Pons (tissue), 1 donor: ENCODE measurements around the gene VAMP7.
"Not testable (repeated sequence)": the region's sequence is repeated elsewhere in the genome, so short reads cannot be mapped to it uniquely, and the experiment has no call there.

Experiments used
- DNase-seq: peaks from one replicate; pipeline ENCODE4 v3.0.0-alpha.2; 2016; ENCODE audit warnings: low spot score

VAMP7 gene

DNA sequence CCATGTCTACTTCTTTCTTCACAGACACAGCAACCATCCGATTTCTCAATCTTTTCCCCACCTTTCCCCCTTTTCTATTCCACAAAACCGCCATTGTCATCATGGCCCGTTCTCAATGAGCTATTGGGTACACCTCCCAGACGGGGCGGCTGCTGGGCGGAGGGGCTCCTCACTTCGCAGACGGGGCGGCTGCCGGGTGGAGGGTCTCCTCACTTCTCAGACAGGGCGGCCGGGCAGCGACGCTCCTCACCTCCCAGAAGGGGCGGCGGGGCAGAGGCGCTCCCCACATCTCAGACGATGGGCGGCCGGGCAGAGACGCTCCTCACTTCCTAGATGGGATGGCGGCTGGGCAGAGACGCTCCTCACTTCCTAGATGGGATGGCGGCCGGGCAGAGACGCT is 26.5 kb downstream of the VAMP7 start:
- DNase-seq, result not testable (repeated sequence)

- no peak for DNase-seq
These were observed 42.1 kb downstream of the VAMP7 start for GRCh38 chrX:155923200-155923599.

DNA sequence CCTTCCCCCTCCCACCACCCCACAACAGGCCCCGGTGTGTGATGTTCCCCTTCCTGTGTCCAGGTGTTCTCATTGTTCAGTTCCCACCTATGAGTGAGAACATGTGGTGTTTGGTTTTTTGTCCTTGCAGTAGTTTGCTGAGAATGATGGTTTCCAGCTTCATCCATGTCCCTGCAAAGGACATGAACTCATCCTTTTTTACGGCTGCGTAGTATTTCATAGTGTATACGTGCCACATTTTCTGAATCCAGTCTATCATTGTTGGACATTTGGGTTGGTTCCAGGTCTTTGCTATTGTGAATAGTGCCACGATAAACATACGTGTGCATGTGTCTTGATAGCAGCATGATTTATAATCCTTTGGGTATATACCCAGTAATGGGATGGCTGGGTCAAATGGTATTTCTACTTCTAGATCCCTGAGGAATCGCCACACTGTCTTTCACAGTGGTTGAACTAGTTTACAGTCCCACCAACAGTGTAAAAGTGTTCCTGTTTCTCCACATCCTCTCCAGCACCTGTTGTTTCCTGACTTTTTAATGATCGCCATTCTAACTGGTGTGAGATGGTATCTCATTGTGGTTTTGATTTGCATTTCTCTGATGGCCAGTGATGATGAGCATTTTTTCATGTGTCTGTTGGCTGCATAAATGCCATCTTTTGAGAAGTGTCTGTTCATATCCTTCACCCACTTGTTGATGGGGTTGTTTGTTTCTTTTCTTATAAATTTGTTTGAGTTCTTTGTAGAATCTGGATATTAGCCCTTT is 49.9 kb downstream of the VAMP7 start:
- DNase-seq, result not testable (repeated sequence)

DNA sequence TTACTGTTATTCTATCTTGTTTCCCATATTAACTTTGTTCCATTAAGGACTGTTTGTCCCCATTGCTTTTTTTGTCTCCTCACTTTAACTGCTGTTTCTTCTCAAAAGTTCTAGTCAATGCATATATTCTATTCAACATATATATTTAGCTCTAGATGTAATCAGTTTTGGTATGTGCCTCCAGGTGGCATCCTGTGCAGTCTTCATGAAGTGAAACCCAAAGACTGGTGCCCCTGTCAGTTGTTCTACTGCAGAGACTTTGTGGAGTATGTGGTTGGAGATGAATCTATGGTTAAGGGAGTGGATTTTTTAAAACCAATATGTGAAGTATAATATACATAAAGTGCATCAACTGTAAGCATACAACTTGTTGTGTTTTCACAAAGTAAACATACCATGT is 57.0 kb downstream of the VAMP7 start:
- no peak for DNase-seq

DNA sequence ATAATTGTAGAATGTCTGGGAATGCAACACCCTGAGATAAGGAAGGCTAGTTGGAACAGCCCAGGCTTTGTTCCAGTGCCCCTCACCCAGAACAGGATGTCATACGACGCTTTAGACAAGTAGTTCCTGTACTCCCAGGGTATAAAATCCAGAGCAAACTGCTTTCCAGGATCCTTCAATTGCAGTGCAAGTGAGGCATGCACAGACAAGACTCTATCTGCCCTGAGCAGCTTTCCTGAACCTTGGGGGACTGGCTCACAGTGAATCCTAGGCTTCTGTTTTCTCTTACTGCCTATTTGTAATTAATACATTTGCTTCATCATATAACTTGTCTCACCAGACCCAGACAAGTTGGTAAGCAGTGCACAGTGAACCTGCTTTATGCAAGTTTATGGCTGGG is 68.0 kb downstream of the VAMP7 start:
- no peak for DNase-seq

DNA sequence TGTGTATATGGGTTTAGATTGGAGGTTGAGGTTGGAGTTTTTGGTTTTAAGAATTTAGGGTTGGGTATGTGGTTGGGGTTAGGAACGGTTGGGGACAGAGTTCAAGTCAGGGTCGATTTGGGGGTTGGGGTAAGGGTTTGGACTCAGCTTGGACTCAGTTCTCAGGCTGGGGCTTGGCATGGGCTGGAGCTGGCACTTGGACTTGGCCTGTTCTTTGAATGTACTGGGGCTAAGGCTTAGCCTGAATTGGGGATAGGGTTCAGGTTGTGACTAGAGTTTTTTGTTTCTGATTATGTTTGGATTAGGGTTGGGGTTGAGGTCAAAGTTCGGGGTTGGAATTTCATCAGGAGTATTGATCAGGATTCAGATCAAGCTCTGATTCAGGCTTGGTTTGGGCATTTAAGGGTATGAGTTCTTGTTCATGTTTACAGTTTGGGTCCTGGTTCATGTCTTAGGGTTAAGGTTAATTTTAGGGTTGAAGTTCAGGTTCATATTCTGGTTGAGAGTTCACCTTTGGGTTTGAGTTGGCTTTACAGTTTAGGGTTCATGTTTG is 70.2 kb downstream of the VAMP7 start:
- no peak for DNase-seq

DNA sequence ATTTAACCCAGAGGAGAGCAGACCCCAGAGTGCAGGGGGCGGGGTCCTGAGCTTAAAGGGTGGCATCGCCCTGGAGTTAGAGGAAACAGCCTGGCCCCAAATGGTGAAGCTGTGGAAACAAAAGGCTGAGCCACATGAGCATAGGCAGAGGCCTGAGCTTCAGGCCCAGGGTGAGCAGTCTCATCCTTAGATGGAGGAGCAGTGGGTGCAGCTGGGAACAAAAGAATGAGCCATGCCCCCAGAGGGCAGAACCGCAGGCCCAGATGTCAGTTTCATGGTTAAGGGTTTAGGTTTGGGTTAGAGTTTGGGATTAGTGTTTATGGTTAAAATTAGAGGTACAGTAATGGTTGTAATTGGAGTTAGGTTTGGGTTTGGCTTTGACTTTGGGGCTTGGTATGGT is 71.9 kb downstream of the VAMP7 start:
- no peak for DNase-seq

- no peak for DNase-seq
These were observed 73.6 kb downstream of the VAMP7 start for GRCh38 chrX:155954793-155955192.

- DNase-seq, result no peak
These were observed 75.0 kb downstream of the VAMP7 start for GRCh38 chrX:155956099-155956498.

DNA sequence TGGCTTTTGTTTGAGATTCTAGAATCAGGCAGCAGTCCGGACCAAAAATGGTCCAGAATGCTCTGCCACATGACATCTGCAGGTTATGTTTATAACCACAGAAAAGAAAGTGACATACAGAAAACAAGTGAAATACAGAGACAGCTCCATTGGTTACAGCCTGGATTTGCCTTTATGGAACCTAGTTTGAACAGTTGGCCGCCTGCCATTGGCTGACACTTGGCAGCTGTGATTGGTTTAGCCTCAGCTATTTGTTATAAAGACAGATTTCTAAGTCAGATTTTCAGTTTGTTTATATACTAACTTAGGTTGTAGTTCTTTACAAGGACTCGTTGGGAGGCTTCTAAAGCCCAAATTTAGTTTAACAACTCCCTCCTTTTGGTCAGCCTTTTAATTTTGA is 75.5 kb downstream of the VAMP7 start:
- no peak for DNase-seq

- no peak for DNase-seq
These were observed 76.7 kb downstream of the VAMP7 start for GRCh38 chrX:155957843-155958242.

GRCh38 chrX:155959018-155959587 is 78.0 kb downstream of the VAMP7 start:
- DNase-seq, result no peak

- no peak for DNase-seq
These were observed 81.8 kb downstream of the VAMP7 start for GRCh38 chrX:155962906-155963305.

DNA sequence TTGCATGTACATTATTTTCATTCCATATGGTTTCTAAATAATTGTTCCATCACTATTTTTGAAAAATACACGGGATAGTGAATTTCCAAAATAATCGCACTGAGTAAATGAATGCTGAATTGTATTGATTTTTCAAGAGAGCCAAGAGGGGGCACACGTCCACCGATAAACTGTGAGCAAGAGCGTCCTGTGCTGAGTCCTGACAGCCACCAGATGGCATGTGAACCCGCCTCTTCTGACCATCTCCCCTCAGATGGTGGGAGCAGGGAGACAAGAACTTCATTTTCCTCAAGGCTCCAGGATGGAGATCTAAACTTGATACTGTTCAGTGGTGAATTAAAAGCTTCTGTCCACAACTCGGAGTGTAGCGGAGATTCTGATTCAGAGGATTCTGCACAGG is 85.7 kb downstream of the VAMP7 start:
- no peak for DNase-seq

DNA sequence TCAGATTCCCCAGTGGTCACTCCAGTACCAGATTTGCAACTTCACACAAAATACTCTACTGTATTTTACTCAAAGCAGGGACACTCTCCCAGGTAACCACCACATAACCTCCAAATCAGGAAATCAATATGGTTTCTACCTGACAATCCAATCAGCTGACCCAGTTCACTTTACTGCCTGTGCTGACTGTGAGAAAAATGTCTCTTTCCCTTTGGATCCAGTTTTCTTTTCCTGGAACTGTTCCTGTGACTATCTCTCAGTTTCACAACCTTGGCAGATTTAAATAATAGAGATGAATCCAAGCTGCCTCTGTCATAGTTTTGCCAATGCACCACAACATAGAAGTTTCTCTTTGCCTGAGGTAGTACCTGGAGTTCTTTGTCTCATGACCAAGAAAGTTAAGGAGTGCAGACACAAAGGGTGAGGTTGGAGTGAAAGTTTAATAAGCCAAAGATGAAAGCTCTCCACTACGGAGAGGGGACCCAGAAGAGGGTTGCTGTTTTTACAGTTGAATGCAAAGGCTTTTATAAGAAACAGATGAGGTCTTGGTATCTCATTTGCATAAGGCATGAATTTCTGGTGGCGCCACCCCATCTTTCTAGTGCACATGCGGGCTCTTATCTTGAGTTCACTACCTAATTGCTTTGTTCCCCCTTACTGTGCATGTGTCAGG is 86.6 kb downstream of the VAMP7 start:
- no peak for DNase-seq

DNA sequence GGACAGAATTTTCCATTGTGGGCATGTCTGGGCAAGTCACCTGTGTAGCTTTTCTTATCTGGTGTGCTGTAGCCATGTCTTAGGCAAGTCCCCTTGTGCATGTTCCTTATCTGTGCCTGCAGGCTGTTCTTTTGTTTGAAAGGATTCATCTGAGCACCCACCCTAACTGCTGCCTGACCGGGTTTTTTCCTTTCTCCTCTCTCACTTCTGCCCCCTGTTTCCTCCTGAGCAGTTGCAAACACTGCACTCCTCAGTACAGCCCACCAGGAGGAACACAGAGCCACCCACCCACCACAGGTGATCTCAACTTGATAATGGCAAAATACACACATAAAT is 87.1 kb downstream of the VAMP7 start:
- DNase-seq, result no peak

DNA sequence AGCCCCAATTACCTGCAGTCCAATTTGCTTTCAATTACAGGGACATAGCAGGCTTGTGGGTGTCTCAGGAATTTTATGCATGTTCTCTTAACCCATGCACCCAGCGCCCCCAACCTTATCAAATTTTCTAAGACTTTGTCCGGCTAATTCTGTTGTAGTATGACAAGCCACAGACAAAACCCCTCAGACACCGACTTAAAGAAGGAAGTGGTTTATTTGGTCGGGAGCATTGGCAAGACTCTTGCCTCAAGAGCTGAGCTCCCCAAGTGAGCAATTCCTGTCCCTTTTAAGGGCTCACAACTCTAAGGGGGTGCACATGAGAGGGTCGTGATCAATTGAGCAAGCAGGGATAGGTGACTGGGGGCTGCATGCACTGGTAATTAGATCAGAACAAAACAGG is 87.6 kb downstream of the VAMP7 start:
- DNase-seq, result no peak

DNA sequence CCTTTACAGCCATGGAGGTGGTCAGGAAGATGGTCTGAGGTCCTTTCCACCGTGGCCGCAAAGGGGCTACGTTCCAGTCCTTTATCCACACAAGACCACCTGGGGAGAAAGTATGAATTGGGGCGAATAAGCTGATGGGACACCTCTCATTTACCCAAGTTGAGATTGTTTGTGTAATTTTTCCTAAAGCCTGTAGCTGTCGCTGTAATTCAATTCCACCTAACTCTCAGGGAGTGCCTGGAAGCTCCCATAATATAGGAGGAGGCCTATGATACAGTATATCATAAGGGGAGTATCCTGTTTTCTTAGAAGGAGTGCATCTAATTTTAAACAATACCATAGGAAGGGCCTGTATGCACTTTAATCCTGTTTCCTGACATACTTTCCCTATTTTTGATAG is 90.5 kb downstream of the VAMP7 start:
- not testable (repeated sequence) for DNase-seq

- not testable (repeated sequence) for DNase-seq
These were observed 91.1 kb downstream of the VAMP7 start for GRCh38 chrX:155972241-155972640.

GRCh38 chrX:155983326-155983725 is 102.2 kb downstream of the VAMP7 start:
- no peak for DNase-seq

GRCh38 chrX:155985208-155985607 is 104.1 kb downstream of the VAMP7 start:
- no peak for DNase-seq

- not testable (repeated sequence) for DNase-seq
These were observed 105.8 kb downstream of the VAMP7 start for GRCh38 chrX:155986995-155987394.

DNA sequence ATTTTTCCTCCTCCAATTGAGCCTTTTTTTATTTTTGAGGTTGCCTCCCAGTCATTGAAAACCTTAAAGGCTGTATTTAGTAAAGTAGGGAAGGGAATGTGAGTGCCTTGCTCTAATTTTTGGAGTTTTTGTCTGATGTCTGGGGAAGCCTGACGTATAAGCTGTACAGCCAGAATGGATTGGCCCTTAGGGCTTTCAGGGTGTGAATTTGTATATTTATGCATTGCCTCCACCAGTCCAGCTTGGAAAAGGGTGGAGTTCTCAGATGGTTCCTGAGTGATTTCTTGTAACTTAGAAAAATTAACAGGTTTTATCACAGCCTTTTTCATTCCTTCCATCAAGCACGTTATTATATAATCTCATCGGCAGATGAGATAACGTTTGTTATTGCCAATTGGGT is 107.7 kb downstream of the VAMP7 start:
- no peak for DNase-seq
